CD4-positive, alpha-beta T cell treated with Interferon alpha-2 for 1 hour (primary cell): ENCODE measurements around the gene AREL1.

Experiments used
- DNase-seq, 2 donors: peaks; one replicate each; pipeline ENCODE4 v3.0.0-alpha.2; 2020 to 2022

The AREL1 gene

GRCh38 chr14:74655599-74656395, 57.1 kb downstream of the AREL1 start:
- DNase-seq = no peak

- no peak for DNase-seq
Observed at GRCh38 chr14:74654931-74655330, 57.9 kb downstream of the AREL1 start.

- DNase-seq = no peak
Observed at GRCh38 chr14:74653386-74654138, 59.3 kb downstream of the AREL1 start.

GRCh38 chr14:74652541-74652940, 60.3 kb downstream of the AREL1 start:
- DNase-seq = no peak

- DNase-seq = no peak
Observed at GRCh38 chr14:74650927-74651686, 61.8 kb downstream of the AREL1 start.

- DNase-seq = no peak
Observed at GRCh38 chr14:74649673-74650072, 63.2 kb downstream of the AREL1 start.

- DNase-seq = no peak
Observed at GRCh38 chr14:74649167-74649566, 63.7 kb downstream of the AREL1 start.

GRCh38 chr14:74648601-74649000, 64.3 kb downstream of the AREL1 start:
- DNase-seq = no peak

GRCh38 chr14:74647678-74648461, 65.0 kb downstream of the AREL1 start:
- no peak for DNase-seq

- DNase-seq = no peak
Observed at GRCh38 chr14:74647061-74647677, 65.7 kb downstream of the AREL1 start.

GRCh38 chr14:74645756-74646470, 67.0 kb downstream of the AREL1 start:
- no peak for DNase-seq

- DNase-seq = no peak
Observed at GRCh38 chr14:74645244-74645643, 67.6 kb downstream of the AREL1 start.

- no peak for DNase-seq
Observed at GRCh38 chr14:74641601-74642391, 71.1 kb downstream of the AREL1 start.

- no peak for DNase-seq
Observed at GRCh38 chr14:74638966-74639365, 73.9 kb downstream of the AREL1 start.

- no peak for DNase-seq
Observed at GRCh38 chr14:74638066-74638465, 74.8 kb downstream of the AREL1 start.

GRCh38 chr14:74637178-74637550, 75.7 kb downstream of the AREL1 start:
- DNase-seq = no peak

GRCh38 chr14:74636424-74637177, 76.3 kb downstream of the AREL1 start:
- DNase-seq = no peak

- DNase-seq = no peak
Observed at GRCh38 chr14:74635847-74636246, 77.0 kb downstream of the AREL1 start.

GRCh38 chr14:74634964-74635363, 77.9 kb downstream of the AREL1 start:
- no peak for DNase-seq

- DNase-seq = no peak
Observed at GRCh38 chr14:74634481-74634880, 78.4 kb downstream of the AREL1 start.
